ENCODE data around the gene PDGFD.

Gene PDGFD

GRCh38 chr11:103963648-103964047, 200.3 kb downstream of the PDGFD start:
- no peak for DNase-seq (ENCODE audit: extremely low read depth in 1 of 2, low read depth in 1 of 2)

- no peak for DNase-seq (ENCODE audit: extremely low read depth in 1 of 2, low read depth in 1 of 2)
Observed at GRCh38 chr11:103961010-103961409, 202.9 kb downstream of the PDGFD start.

- no peak for DNase-seq (ENCODE audit: extremely low read depth in 1 of 2, low read depth in 1 of 2)
Observed at GRCh38 chr11:103960108-103960507, 203.8 kb downstream of the PDGFD start.

DNA sequence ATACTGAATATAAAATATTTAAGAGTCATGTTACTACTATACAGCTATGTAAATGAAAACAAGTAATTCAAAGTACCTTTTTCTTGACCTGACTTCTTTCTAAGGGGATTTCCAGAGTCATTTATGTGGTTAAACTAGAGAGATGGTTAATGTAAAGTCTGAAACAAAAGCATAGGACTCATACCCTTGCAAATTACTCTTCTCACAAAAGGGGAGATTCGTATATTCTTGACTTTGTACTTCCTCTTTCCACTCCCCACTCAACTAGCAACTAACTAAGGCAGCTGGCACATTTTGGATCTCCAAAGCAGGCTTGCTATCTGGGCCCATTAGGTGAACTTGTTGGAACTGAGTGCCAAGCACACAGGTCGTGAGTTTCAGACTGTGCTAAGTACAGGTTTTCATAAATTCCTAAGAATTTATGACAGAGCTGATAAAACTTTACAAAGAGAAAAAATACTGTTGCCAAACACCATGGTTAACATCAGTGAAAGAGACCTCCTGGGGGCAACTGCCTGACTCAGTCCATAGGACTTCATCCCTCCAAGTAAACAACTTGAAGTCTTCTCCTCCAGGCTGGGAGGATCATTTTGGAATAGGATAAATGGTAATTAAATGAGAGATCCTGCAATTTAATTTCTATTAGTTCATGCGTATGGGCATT, 204.5 kb downstream of the PDGFD start:
- DNase-seq (ENCODE audit: extremely low read depth in 1 of 2, low read depth in 1 of 2): no peak

GRCh38 chr11:103958475-103959215, 205.3 kb downstream of the PDGFD start:
- DNase-seq (ENCODE audit: extremely low read depth in 1 of 2, low read depth in 1 of 2): no peak

GRCh38 chr11:103953797-103954486, 210.0 kb downstream of the PDGFD start:
- DNase-seq (ENCODE audit: extremely low read depth in 1 of 2, low read depth in 1 of 2): no peak

- no peak for DNase-seq (ENCODE audit: extremely low read depth in 1 of 2, low read depth in 1 of 2)
Observed at GRCh38 chr11:103949781-103950180, 214.2 kb downstream of the PDGFD start.

GRCh38 chr11:103948187-103948763, 215.7 kb downstream of the PDGFD start:
- DNase-seq (ENCODE audit: extremely low read depth in 1 of 2, low read depth in 1 of 2): no peak

DNA sequence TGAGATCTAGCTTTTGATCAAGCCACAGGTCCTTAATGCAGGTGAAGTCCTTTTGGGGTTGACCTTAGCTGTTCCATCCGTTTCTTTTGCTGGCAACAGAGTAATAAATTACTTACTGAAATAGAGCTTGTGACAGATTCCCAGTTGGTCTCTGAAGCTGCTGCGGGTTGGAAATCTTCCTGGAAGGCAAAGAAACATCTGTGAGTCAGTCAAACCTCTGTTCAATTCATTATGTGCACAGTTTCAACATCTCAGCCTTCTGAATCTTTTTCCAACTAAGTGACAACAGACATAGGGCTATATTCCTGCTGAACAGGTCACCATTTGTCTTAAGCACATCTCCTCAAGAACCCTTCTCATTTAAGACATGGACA, 216.4 kb downstream of the PDGFD start:
- DNase-seq (ENCODE audit: extremely low read depth in 1 of 2, low read depth in 1 of 2): no peak

GRCh38 chr11:103946793-103947545, 217.0 kb downstream of the PDGFD start:
- DNase-seq (ENCODE audit: extremely low read depth in 1 of 2, low read depth in 1 of 2): no peak

DNA sequence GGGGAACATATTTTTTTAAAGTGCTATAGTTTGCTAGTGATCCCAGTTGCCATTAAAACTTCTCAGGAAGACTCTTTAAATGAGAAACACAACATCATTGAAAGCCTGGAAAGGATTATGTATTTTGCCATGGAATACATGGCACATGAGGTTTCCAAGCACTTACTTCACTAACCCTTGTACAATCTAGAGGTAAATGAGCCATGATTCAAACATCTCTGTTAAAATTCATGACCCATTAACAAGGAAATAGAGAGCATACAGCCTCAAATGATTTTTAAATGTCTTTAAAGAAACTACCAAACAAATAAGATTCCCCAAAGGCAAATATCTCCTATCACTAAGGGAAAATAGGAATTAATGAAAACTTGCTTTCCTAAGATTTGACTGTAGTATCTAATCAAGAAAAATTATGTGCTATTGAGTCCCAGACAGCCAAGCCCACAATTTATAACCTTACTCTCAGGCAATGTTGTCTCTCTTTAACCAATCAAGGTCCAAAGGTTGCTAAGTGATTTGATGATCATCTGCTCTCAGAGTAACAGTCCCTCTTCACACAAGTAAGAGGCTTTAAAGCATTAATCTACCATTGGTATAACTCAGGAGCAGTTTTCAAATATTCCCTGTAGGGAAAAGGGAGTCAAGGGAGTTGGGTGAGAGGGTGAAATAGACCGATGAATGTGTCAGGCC, 219.6 kb downstream of the PDGFD start:
- no peak for DNase-seq (ENCODE audit: extremely low read depth in 1 of 2, low read depth in 1 of 2)

GRCh38 chr11:103942646-103943045, 221.3 kb downstream of the PDGFD start:
- no peak for DNase-seq (ENCODE audit: extremely low read depth in 1 of 2, low read depth in 1 of 2)

GRCh38 chr11:103940551-103940950, 223.4 kb downstream of the PDGFD start:
- no peak for DNase-seq (ENCODE audit: extremely low read depth in 1 of 2, low read depth in 1 of 2)

GRCh38 chr11:103939694-103940093, 224.3 kb downstream of the PDGFD start:
- DNase-seq (ENCODE audit: extremely low read depth in 1 of 2, low read depth in 1 of 2): no peak

- DNase-seq (ENCODE audit: extremely low read depth in 1 of 2, low read depth in 1 of 2): no peak
Observed at GRCh38 chr11:103936059-103936458, 227.9 kb downstream of the PDGFD start.

GRCh38 chr11:103935219-103935618, 228.7 kb downstream of the PDGFD start:
- DNase-seq (ENCODE audit: extremely low read depth in 1 of 2, low read depth in 1 of 2): no peak

DNA sequence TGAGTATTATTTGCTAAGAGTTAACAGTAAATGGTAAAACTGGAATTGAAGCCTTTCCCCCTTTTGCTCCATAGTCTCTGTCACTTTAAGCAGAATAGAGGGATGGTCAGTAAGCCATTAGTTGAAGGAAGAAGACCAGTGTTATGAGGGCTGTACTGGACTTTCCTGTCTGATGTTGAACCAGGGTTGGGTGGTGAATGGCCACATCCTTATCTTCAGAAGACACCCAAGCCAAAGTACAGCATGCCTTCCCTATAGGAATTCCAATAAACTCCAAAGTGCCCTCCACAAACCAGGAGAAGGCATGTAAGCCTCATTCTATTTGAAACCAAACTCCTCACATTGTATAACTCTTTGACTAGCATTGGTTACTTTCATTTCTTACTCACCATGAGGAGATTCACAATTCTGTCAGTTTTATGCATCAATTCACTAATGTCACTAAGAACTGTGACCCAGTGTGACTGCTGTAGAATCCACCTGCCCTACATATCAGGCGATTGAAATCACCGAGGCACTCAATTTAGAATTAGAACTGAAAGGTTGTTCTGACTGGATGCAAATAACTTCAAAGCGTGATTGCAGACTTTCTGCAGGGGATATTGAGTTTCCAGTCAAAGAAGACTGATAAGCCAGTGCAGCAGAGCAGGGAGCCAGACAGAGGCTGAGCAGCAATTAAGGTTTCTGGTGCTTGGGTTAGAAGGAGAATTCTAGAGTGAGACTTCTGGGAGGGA, 234.6 kb downstream of the PDGFD start:
- no peak for DNase-seq (ENCODE audit: extremely low read depth in 1 of 2, low read depth in 1 of 2)

GRCh38 chr11:103928802-103929161, 235.2 kb downstream of the PDGFD start:
- DNase-seq (ENCODE audit: extremely low read depth in 1 of 2, low read depth in 1 of 2): no peak

DNA sequence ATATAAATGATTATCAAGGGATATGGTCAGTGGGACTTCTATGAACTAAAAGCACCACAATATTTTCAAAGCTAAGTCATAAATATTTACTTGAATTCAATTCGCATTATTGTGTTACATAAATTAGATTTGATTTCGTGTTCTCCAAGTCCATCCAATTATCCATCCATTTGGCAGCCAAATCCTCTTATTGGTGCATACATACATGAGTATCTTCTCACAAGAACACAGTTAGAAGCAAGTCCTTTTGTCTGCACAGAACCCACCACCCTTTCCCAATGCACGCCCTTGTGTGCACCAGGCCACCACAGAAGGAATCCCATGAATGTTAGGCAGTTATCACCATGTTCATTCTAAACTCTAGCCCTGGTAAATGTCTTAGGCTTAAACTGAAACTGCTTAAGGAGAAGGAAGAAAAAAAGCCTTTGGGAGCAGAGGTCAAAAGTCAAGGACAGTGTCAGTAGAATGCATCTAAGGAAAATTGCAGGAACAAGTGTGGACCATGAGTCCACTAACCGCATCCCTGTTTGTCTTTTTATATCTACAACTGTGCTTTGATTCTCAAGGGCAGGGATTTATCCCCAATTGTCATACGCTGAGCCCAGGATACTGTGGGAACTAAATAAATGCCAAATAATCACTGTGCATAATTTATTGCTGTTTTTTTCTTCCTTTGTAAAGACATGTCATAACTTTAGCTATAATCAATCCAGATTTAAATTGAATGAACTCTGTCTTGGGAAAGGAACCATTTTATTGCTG, 235.7 kb downstream of the PDGFD start:
- no peak for DNase-seq (ENCODE audit: extremely low read depth in 1 of 2, low read depth in 1 of 2)
